ENCODE measurements around the gene SNX4.

Gene SNX4

GRCh38 chr3:125434582-125435011, 85.4 kb downstream of the SNX4 start:
- Histone ChIP-seq H3K27me3 (ENCODE audit: insufficient read depth, low read length, poor library complexity) (no peaks in the 10 kb centered on the region), H3K9ac (ENCODE audit: low read depth, low read length) (no peak overlapping the region), H3K4me3 (ENCODE audit: low read depth in 1 of 2, low read length in 2 of 2) (no peak overlapping the region), H3K4me1 (ENCODE audit: insufficient read depth, low read length) (no peaks in the 10 kb centered on the region), H3K36me3 (ENCODE audit: insufficient read depth, low read length) (no peaks in the 10 kb centered on the region), H3K79me2 (ENCODE audit: insufficient read depth, low read length) (no peaks in the 10 kb centered on the region), H4K20me1 (ENCODE audit: insufficient read depth, low read length) (no peaks in the 10 kb centered on the region), H3K4me2 (ENCODE audit: insufficient read depth, low read length) (no peak overlapping the region), H3K9me3 (ENCODE audit: insufficient read depth, low read length, severe bottlenecking) (no peaks in the 10 kb centered on the region), H3K27ac (ENCODE audit: low read length) (no peak overlapping the region), H2AFZ (ENCODE audit: low read depth, low read length) (no peak overlapping the region)
- ATAC-seq (ENCODE audit: insufficient read depth, low read depth) = no peak
- no peak for DNase-seq
- no peak for TF ChIP-seq EZH2 (IDR thresholded peaks at IDR 0.05; ENCODE audit: borderline replicate concordance, low read depth, low read length, severe bottlenecking)

- no peak overlapping the region for H3K4me3 ChIP-seq (ENCODE audit: low read depth in 1 of 2, low read length in 2 of 2)
- no peak overlapping the region for H2AFZ ChIP-seq (ENCODE audit: low read depth, low read length)
- H3K9me3 ChIP-seq (ENCODE audit: insufficient read depth, low read length, severe bottlenecking) = no peaks in the 10 kb centered on the region
- no peak overlapping the region for H3K4me2 ChIP-seq (ENCODE audit: insufficient read depth, low read length)
- ATAC-seq (ENCODE audit: insufficient read depth, low read depth) = no peak
- H3K79me2 ChIP-seq (ENCODE audit: insufficient read depth, low read length) = no peaks in the 10 kb centered on the region
- H3K27me3 ChIP-seq (ENCODE audit: insufficient read depth, low read length, poor library complexity) = no peaks in the 10 kb centered on the region
- no peak for DNase-seq
- H3K27ac ChIP-seq (ENCODE audit: low read length) = no peak overlapping the region
- no peaks in the 10 kb centered on the region for H3K36me3 ChIP-seq (ENCODE audit: insufficient read depth, low read length)
- H3K4me1 ChIP-seq (ENCODE audit: insufficient read depth, low read length) = no peaks in the 10 kb centered on the region
- no peak for TF ChIP-seq CTCF (IDR thresholded peaks at IDR 0.05; ENCODE audit: borderline replicate concordance, extremely low read depth, low read length, poor library complexity, severe bottlenecking)
- no peaks in the 10 kb centered on the region for H4K20me1 ChIP-seq (ENCODE audit: insufficient read depth, low read length)
- H3K9ac ChIP-seq (ENCODE audit: low read depth, low read length) = no peak overlapping the region
These were observed 86.4 kb downstream of the SNX4 start for GRCh38 chr3:125433611-125434041.

- no peak overlapping the region for H3K4me3 ChIP-seq (ENCODE audit: low read depth in 1 of 2, low read length in 2 of 2)
- H3K4me2 ChIP-seq (ENCODE audit: insufficient read depth, low read length) = no peak overlapping the region
- no peak overlapping the region for H3K9ac ChIP-seq (ENCODE audit: low read depth, low read length)
- H3K36me3 ChIP-seq (ENCODE audit: insufficient read depth, low read length) = no peaks in the 10 kb centered on the region
- H3K27ac ChIP-seq (ENCODE audit: low read length) = no peak overlapping the region
- TF ChIP-seq EZH2 (IDR thresholded peaks at IDR 0.05; ENCODE audit: borderline replicate concordance, low read depth, low read length, severe bottlenecking) (no peak), CTCF (IDR thresholded peaks at IDR 0.05; ENCODE audit: borderline replicate concordance, extremely low read depth, low read length, poor library complexity, severe bottlenecking) (no peak)
- H2AFZ ChIP-seq (ENCODE audit: low read depth, low read length) = no peak overlapping the region
- H3K79me2 ChIP-seq (ENCODE audit: insufficient read depth, low read length) = no peaks in the 10 kb centered on the region
- ATAC-seq (ENCODE audit: insufficient read depth, low read depth) (no peak), DNase-seq (no peak)
- no peaks in the 10 kb centered on the region for H3K27me3 ChIP-seq (ENCODE audit: insufficient read depth, low read length, poor library complexity)
- no peaks in the 10 kb centered on the region for H4K20me1 ChIP-seq (ENCODE audit: insufficient read depth, low read length)
- no peaks in the 10 kb centered on the region for H3K4me1 ChIP-seq (ENCODE audit: insufficient read depth, low read length)
- no peaks in the 10 kb centered on the region for H3K9me3 ChIP-seq (ENCODE audit: insufficient read depth, low read length, severe bottlenecking)
These were observed 86.9 kb downstream of the SNX4 start for GRCh38 chr3:125433091-125433534.

GRCh38 chr3:125431912-125432790, 87.9 kb downstream of the SNX4 start:
- no peaks in the 10 kb centered on the region for H3K79me2 ChIP-seq (ENCODE audit: insufficient read depth, low read length)
- H3K27ac ChIP-seq (ENCODE audit: low read length) = no peak overlapping the region
- ATAC-seq (ENCODE audit: insufficient read depth, low read depth) (no peak), DNase-seq (no peak)
- no peaks in the 10 kb centered on the region for H3K27me3 ChIP-seq (ENCODE audit: insufficient read depth, low read length, poor library complexity)
- H3K9ac ChIP-seq (ENCODE audit: low read depth, low read length) = no peak overlapping the region
- H3K36me3 ChIP-seq (ENCODE audit: insufficient read depth, low read length) = no peaks in the 10 kb centered on the region
- TF ChIP-seq CTCF (IDR thresholded peaks at IDR 0.05; ENCODE audit: borderline replicate concordance, extremely low read depth, low read length, poor library complexity, severe bottlenecking) (no peak), EZH2 (IDR thresholded peaks at IDR 0.05; ENCODE audit: borderline replicate concordance, low read depth, low read length, severe bottlenecking) (no peak)
- no peak overlapping the region for H3K4me3 ChIP-seq (ENCODE audit: low read depth in 1 of 2, low read length in 2 of 2)
- no peak overlapping the region for H2AFZ ChIP-seq (ENCODE audit: low read depth, low read length)
- H3K9me3 ChIP-seq (ENCODE audit: insufficient read depth, low read length, severe bottlenecking) = no peaks in the 10 kb centered on the region
- no peak overlapping the region for H3K4me2 ChIP-seq (ENCODE audit: insufficient read depth, low read length)
- H4K20me1 ChIP-seq (ENCODE audit: insufficient read depth, low read length) = no peaks in the 10 kb centered on the region
- no peaks in the 10 kb centered on the region for H3K4me1 ChIP-seq (ENCODE audit: insufficient read depth, low read length)
